ENCODE results near the gene FKBP1B. TPM values are rescaled to one million over a fixed set of nuclear protein-coding genes. Genes with fewer than 3 reads are reported as not detected.

FKBP1B gene
- total RNA-seq, 1 donor = 3.3 TPM

GRCh38 chr2:24020244-24020643 is 29.3 kb upstream of the FKBP1B start:
- Histone ChIP-seq H3K9me3 (ENCODE audit: low read depth, low read length) (no peaks in the 10 kb centered on the region), H3K79me2 (ENCODE audit: insufficient read depth, low read length) (no peaks in the 10 kb centered on the region), H3K4me3 (ENCODE audit: insufficient read depth, low read length) (no peak overlapping the region), H2AFZ (ENCODE audit: low read length) (no peak overlapping the region), H4K20me1 (ENCODE audit: insufficient read depth, low read length) (no peaks in the 10 kb centered on the region), H3K4me2 (ENCODE audit: insufficient read depth, low read length) (no peak overlapping the region), H3K27me3 (ENCODE audit: insufficient read depth, low read length) (no peaks in the 10 kb centered on the region), H3K4me1 (ENCODE audit: insufficient read depth, low read length) (peaks cover 12% of the 10 kb centered on the region), H3K36me3 (ENCODE audit: insufficient read depth, low read length) (peaks cover 3% of the 10 kb centered on the region), H3K27ac (ENCODE audit: low read depth, low read length) (no peak overlapping the region)
- no peak for TF ChIP-seq CTCF (IDR thresholded peaks at IDR 0.05; ENCODE audit: extremely low read depth, low read depth, low read length)
- DNase-seq (ENCODE audit: insufficient read length, low spot score, missing footprints) = no peak

DNA sequence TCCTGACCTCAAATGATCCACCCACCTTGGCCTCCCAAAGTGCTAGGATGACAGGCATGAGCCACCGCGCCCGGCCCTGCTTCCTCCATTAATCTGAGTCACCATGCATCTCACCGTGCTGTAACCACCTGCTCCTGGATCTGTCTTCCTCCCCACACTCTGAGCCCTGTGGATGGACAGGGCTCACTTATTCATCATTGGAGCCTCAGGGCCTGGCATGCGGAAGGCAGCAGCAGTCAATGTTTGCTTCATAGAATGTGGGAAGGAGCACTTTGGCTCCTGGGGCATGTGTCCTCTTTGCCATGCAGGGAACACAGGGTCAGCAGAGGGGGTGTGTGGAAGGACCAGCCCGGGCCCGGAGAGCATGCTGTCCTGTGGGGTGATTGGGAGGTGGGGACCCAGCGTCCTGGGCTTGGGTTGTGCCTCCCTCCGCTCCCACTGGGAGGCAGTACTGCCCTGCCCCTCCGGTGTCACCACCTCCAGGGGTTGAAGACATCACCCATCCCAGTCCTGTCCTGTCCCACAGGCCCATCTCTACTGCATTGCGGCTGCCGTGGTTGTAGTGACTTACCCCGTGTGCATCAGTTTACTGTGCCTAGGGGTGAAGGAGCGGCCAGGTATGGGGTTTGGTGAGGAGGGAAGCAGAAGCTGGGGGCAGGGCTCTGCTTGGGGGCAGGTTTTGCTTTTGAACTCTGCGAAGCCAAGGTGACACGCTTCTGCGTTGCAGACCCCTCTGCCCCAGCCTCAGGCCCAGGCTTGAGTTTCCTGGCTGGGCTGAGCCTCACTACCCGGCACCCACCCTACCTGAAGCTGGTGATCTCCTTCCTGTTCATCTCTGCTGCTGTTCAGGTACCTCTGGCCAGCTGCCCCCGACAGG is 28.2 kb upstream of the FKBP1B start:
- H3K79me2 ChIP-seq (ENCODE audit: insufficient read depth, low read length) = no peaks in the 10 kb centered on the region

DNA sequence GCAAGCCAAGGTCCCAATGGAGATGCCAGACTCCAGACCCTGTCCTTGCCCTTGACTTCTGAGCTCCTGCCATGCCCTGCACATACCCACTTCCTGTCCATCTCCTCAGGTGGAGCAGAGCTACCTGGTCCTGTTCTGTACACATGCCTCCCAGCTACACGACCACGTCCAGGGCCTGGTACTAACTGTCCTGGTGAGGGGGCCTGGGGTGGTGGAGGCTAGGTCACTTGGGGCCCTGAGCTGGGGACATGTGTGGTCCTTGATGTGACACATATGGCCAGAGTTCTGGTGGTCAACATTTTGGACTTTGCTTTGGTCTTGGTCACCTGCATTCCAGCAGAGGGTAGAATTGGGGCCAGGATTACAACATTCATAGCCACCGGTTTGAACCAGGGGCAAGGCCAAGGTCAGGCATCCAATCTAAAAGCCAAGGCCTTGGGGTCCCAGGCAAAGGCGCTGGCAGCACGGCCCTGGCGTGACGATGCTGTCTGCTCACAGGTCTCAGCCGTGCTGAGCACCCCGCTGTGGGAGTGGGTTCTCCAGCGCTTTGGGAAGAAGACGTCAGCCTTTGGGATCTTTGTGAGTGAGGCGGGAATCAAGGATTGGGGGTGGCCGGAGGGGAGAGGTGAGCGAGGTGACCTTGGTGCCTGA is 27.1 kb upstream of the FKBP1B start:
- no peaks in the 10 kb centered on the region for H3K4me1 ChIP-seq (ENCODE audit: insufficient read depth, low read length)
- H3K4me2 ChIP-seq (ENCODE audit: insufficient read depth, low read length) = no peak overlapping the region
- no peak overlapping the region for H3K4me3 ChIP-seq (ENCODE audit: insufficient read depth, low read length)
- H2AFZ ChIP-seq (ENCODE audit: low read length) = no peak overlapping the region
- peaks cover 10% of the 10 kb centered on the region for H3K36me3 ChIP-seq (ENCODE audit: insufficient read depth, low read length)
- no peaks in the 10 kb centered on the region for H3K79me2 ChIP-seq (ENCODE audit: insufficient read depth, low read length)
- no peak for DNase-seq (ENCODE audit: insufficient read length, low spot score, missing footprints)
- H3K9me3 ChIP-seq (ENCODE audit: low read depth, low read length) = no peaks in the 10 kb centered on the region
- no peaks in the 10 kb centered on the region for H3K27me3 ChIP-seq (ENCODE audit: insufficient read depth, low read length)
- H4K20me1 ChIP-seq (ENCODE audit: insufficient read depth, low read length) = no peaks in the 10 kb centered on the region
- TF ChIP-seq CTCF (IDR thresholded peaks at IDR 0.05; ENCODE audit: extremely low read depth, low read depth, low read length) = no peak
- no peak overlapping the region for H3K27ac ChIP-seq (ENCODE audit: low read depth, low read length)

More for the DNA sequence above, 28.2 kb upstream of the FKBP1B start:
- no peaks in the 10 kb centered on the region for H3K9me3 ChIP-seq (ENCODE audit: low read depth, low read length)
- no peak overlapping the region for H3K4me2 ChIP-seq (ENCODE audit: insufficient read depth, low read length)
- H3K4me3 ChIP-seq (ENCODE audit: insufficient read depth, low read length) = no peak overlapping the region
- peaks cover 1% of the 10 kb centered on the region for H3K4me1 ChIP-seq (ENCODE audit: insufficient read depth, low read length)
- no peak overlapping the region for H3K27ac ChIP-seq (ENCODE audit: low read depth, low read length)
- H3K27me3 ChIP-seq (ENCODE audit: insufficient read depth, low read length) = no peaks in the 10 kb centered on the region
- H4K20me1 ChIP-seq (ENCODE audit: insufficient read depth, low read length) = no peaks in the 10 kb centered on the region
- DNase-seq (ENCODE audit: insufficient read length, low spot score, missing footprints) = peak; percentile 73
- peaks cover 6% of the 10 kb centered on the region for H3K36me3 ChIP-seq (ENCODE audit: insufficient read depth, low read length)
- peak; percentile 32 for TF ChIP-seq CTCF (IDR thresholded peaks at IDR 0.05; ENCODE audit: extremely low read depth, low read depth, low read length)
- H2AFZ ChIP-seq (ENCODE audit: low read length) = no peak overlapping the region

DNA sequence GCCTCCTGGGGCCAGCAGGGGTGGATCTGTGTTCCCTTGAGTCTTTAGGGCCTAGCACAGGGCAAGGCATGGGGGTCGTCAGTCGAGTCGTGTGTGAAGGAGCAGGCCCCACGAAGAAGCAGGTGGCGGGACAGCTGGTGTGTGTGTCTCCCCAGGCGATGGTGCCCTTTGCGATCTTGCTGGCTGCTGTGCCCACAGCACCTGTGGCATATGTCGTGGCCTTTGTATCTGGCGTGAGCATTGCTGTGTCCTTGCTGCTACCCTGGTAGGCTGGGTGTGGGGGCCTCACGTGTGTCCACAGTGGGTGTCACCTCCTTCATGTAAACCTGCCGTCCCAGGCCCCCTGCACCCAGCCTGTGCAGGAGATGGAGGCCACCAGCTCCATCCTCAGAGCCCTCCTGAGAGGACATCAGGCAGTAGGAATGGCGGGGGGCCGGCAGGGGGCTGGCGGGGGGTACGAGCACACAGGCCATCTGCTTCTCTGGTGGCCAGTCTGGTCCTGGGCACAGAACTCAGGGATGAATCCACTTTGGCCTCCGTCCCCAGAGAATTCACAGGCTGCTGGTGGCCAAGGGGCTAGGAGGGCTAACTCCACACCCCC is 26.5 kb upstream of the FKBP1B start:
- H3K4me2 ChIP-seq (ENCODE audit: insufficient read depth, low read length) = no peak overlapping the region
- H4K20me1 ChIP-seq (ENCODE audit: insufficient read depth, low read length) = no peaks in the 10 kb centered on the region
- no peak for DNase-seq (ENCODE audit: insufficient read length, low spot score, missing footprints)
- H3K4me3 ChIP-seq (ENCODE audit: insufficient read depth, low read length) = no peak overlapping the region
- peaks cover 10% of the 10 kb centered on the region for H3K36me3 ChIP-seq (ENCODE audit: insufficient read depth, low read length)
- no peaks in the 10 kb centered on the region for H3K79me2 ChIP-seq (ENCODE audit: insufficient read depth, low read length)
- H3K27me3 ChIP-seq (ENCODE audit: insufficient read depth, low read length) = no peaks in the 10 kb centered on the region
- no peaks in the 10 kb centered on the region for H3K9me3 ChIP-seq (ENCODE audit: low read depth, low read length)
- no peak for TF ChIP-seq CTCF (IDR thresholded peaks at IDR 0.05; ENCODE audit: extremely low read depth, low read depth, low read length)
- no peak overlapping the region for H2AFZ ChIP-seq (ENCODE audit: low read length)
- H3K4me1 ChIP-seq (ENCODE audit: insufficient read depth, low read length) = no peaks in the 10 kb centered on the region
- no peak overlapping the region for H3K27ac ChIP-seq (ENCODE audit: low read depth, low read length)
